C4-2B (cell line): ENCODE data around the gene STX2.

Experiments
- CTCF ChIP-seq: fragments of 450-650 bp; conservative IDR thresholded peaks from 2 replicates; pipeline ENCODE4 v1.5.1; 2017; ENCODE audit warnings: mild to moderate bottlenecking
- ZFX ChIP-seq: fragments of 450-650 bp; IDR thresholded peaks from 2 replicates; pipeline ENCODE4 v1.6.1; 2017

GRCh38 chr12:130746546-130746945 is 92.5 kb downstream of the STX2 start:
- no peak for TF ChIP-seq CTCF
- no peak for TF ChIP-seq ZFX
